ENCODE measurements around the gene OR10P1.

The OR10P1 gene

DNA sequence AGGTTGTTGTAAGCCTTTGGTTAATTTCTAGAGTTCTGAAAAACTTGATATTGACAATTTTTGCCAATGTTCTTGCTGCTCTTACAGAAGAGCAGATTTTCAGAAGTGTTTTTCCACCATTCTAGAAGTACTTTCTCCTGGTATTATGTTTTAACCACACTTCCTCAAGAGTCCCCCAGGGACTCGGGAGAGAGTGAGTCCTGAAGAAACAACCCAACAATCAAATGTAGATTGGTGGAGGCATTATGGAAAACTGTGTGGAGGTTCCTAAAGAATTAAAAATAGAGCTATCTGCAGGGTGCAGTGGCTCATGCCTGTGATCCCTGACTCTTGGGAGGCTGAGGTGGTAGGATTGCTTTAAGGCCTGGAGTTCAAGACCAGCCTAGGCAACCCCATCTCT lies 26.7 kb downstream of the OR10P1 start:
- Histone ChIP-seq H3K9me3 (ENCODE audit: control insufficient read depth, low read length) (no peaks in the 10 kb centered on the region), H3K36me3 (ENCODE audit: control insufficient read depth, insufficient read depth, low read length) (no peaks in the 10 kb centered on the region), H3K27ac (ENCODE audit: insufficient read depth, low read depth, low read length, poor library complexity, severe bottlenecking) (no peak overlapping the region), H3K27me3 (ENCODE audit: control insufficient read depth, insufficient read depth, low read length, poor library complexity, severe bottlenecking) (no peaks in the 10 kb centered on the region), H3K4me1 (ENCODE audit: control insufficient read depth, insufficient read depth, low read length) (no peaks in the 10 kb centered on the region), H3K4me3 (ENCODE audit: insufficient read depth, low read depth, low read length) (no peak overlapping the region)
- WGBS, 2 experiments = 92% methylated on average over 1 of the region's 1 CpG; no CpG with 5 or more reads in 1 of the 2 experiments

- H3K4me1 ChIP-seq (ENCODE audit: control insufficient read depth, insufficient read depth, low read length) = no peaks in the 10 kb centered on the region
- no peak overlapping the region for H3K27ac ChIP-seq (ENCODE audit: insufficient read depth, low read depth, low read length, poor library complexity, severe bottlenecking)
- no peaks in the 10 kb centered on the region for H3K36me3 ChIP-seq (ENCODE audit: control insufficient read depth, insufficient read depth, low read length)
- H3K4me3 ChIP-seq (ENCODE audit: insufficient read depth, low read depth, low read length) = no peak overlapping the region
- H3K9me3 ChIP-seq (ENCODE audit: control insufficient read depth, low read length) = no peaks in the 10 kb centered on the region
- 94% methylated on average over 10 of the region's 10 CpGs for WGBS, 2 experiments
- H3K27me3 ChIP-seq (ENCODE audit: control insufficient read depth, insufficient read depth, low read length, poor library complexity, severe bottlenecking) = no peaks in the 10 kb centered on the region
Measured at GRCh38 chr12:55664826-55665225, 28.1 kb downstream of the OR10P1 start.

GRCh38 chr12:55666508-55666907 lies 29.8 kb downstream of the OR10P1 start:
- Histone ChIP-seq H3K9me3 (ENCODE audit: control insufficient read depth, low read length) (no peaks in the 10 kb centered on the region), H3K4me1 (ENCODE audit: control insufficient read depth, insufficient read depth, low read length) (no peaks in the 10 kb centered on the region), H3K27me3 (ENCODE audit: control insufficient read depth, insufficient read depth, low read length, poor library complexity, severe bottlenecking) (no peaks in the 10 kb centered on the region), H3K36me3 (ENCODE audit: control insufficient read depth, insufficient read depth, low read length) (no peaks in the 10 kb centered on the region), H3K27ac (ENCODE audit: insufficient read depth, low read depth, low read length, poor library complexity, severe bottlenecking) (no peak overlapping the region), H3K4me3 (ENCODE audit: insufficient read depth, low read depth, low read length) (no peak overlapping the region)
- WGBS, 2 experiments = 87% methylated on average over 7 of the region's 7 CpGs

- H3K9me3 ChIP-seq (ENCODE audit: control insufficient read depth, low read length) = no peaks in the 10 kb centered on the region
- no peaks in the 10 kb centered on the region for H3K4me1 ChIP-seq (ENCODE audit: control insufficient read depth, insufficient read depth, low read length)
- H3K27ac ChIP-seq (ENCODE audit: insufficient read depth, low read depth, low read length, poor library complexity, severe bottlenecking) = no peak overlapping the region
- H3K27me3 ChIP-seq (ENCODE audit: control insufficient read depth, insufficient read depth, low read length, poor library complexity, severe bottlenecking) = no peaks in the 10 kb centered on the region
- H3K36me3 ChIP-seq (ENCODE audit: control insufficient read depth, insufficient read depth, low read length) = no peaks in the 10 kb centered on the region
- no peak overlapping the region for H3K4me3 ChIP-seq (ENCODE audit: insufficient read depth, low read depth, low read length)
Measured at GRCh38 chr12:55670276-55670675, 33.6 kb downstream of the OR10P1 start.

DNA sequence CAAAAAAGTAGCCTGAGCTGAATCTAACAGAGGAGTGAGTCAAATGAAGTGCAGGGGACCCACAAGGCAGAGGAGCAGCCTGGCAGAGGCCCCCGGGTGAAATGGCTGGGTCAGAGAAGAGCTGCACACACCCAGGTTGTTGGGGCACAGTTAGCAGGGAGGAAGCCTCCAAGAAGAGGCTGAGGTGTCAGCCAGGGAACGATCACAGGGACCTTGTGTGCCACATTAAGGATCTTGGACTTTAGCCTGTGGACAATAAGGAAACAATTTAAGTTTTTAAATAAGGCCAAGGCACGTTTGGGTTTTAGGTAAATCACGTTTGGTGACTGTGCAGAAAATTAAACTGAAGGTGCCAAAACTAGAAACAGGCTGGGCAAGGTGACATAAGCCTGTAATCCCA lies 35.1 kb downstream of the OR10P1 start:
- no peak overlapping the region for H3K27ac ChIP-seq (ENCODE audit: insufficient read depth, low read depth, low read length, poor library complexity, severe bottlenecking)
- H3K27me3 ChIP-seq (ENCODE audit: control insufficient read depth, insufficient read depth, low read length, poor library complexity, severe bottlenecking) = no peaks in the 10 kb centered on the region
- H3K4me1 ChIP-seq (ENCODE audit: control insufficient read depth, insufficient read depth, low read length) = no peaks in the 10 kb centered on the region
- H3K4me3 ChIP-seq (ENCODE audit: insufficient read depth, low read depth, low read length) = no peak overlapping the region
- no peaks in the 10 kb centered on the region for H3K9me3 ChIP-seq (ENCODE audit: control insufficient read depth, low read length)
- WGBS, 2 experiments = 83 to 85% methylated on average over 4 of the region's 4 CpGs
- no peaks in the 10 kb centered on the region for H3K36me3 ChIP-seq (ENCODE audit: control insufficient read depth, insufficient read depth, low read length)

- Histone ChIP-seq H3K9me3 (ENCODE audit: control insufficient read depth, low read length) (no peaks in the 10 kb centered on the region), H3K27me3 (ENCODE audit: control insufficient read depth, insufficient read depth, low read length, poor library complexity, severe bottlenecking) (no peaks in the 10 kb centered on the region), H3K27ac (ENCODE audit: insufficient read depth, low read depth, low read length, poor library complexity, severe bottlenecking) (no peak overlapping the region), H3K4me1 (ENCODE audit: control insufficient read depth, insufficient read depth, low read length) (no peaks in the 10 kb centered on the region), H3K36me3 (ENCODE audit: control insufficient read depth, insufficient read depth, low read length) (no peaks in the 10 kb centered on the region), H3K4me3 (ENCODE audit: insufficient read depth, low read depth, low read length) (no peak overlapping the region)
Measured at GRCh38 chr12:55673638-55674037, 36.9 kb downstream of the OR10P1 start.

- no peak overlapping the region for H3K4me3 ChIP-seq (ENCODE audit: insufficient read depth, low read depth, low read length)
- H3K36me3 ChIP-seq (ENCODE audit: control insufficient read depth, insufficient read depth, low read length) = no peaks in the 10 kb centered on the region
- 85 to 87% methylated on average over 8 of the region's 8 CpGs for WGBS, 2 experiments
- no peaks in the 10 kb centered on the region for H3K4me1 ChIP-seq (ENCODE audit: control insufficient read depth, insufficient read depth, low read length)
- H3K9me3 ChIP-seq (ENCODE audit: control insufficient read depth, low read length) = no peaks in the 10 kb centered on the region
- no peak overlapping the region for H3K27ac ChIP-seq (ENCODE audit: insufficient read depth, low read depth, low read length, poor library complexity, severe bottlenecking)
- H3K27me3 ChIP-seq (ENCODE audit: control insufficient read depth, insufficient read depth, low read length, poor library complexity, severe bottlenecking) = no peaks in the 10 kb centered on the region
Measured at GRCh38 chr12:55675666-55676065, 39.0 kb downstream of the OR10P1 start.

DNA sequence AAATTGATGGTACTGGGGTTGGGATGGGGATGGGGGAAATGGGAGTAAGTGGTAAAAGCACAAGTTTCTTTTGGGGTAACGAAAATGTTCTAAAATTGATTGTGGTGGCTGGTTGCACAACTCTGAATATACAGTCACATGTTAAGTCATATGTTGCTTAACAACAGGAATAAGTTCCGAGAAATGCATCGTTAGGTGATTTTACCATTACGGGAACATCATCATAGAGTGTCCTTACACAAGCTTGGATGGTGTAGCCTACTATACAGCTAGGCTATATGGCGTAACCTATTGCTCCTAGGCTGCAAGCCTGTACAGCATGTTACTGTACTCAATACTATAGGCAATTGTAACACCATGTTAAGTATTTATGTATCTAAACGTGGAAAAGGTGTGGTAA lies 40.0 kb downstream of the OR10P1 start:
- WGBS, 2 experiments = 92% methylated on average over 5 to 6 of the region's 6 CpGs
- Histone ChIP-seq H3K4me3 (ENCODE audit: insufficient read depth, low read depth, low read length) (no peak overlapping the region), H3K9me3 (ENCODE audit: control insufficient read depth, low read length) (no peaks in the 10 kb centered on the region), H3K4me1 (ENCODE audit: control insufficient read depth, insufficient read depth, low read length) (no peaks in the 10 kb centered on the region), H3K36me3 (ENCODE audit: control insufficient read depth, insufficient read depth, low read length) (no peaks in the 10 kb centered on the region), H3K27ac (ENCODE audit: insufficient read depth, low read depth, low read length, poor library complexity, severe bottlenecking) (no peak overlapping the region), H3K27me3 (ENCODE audit: control insufficient read depth, insufficient read depth, low read length, poor library complexity, severe bottlenecking) (no peaks in the 10 kb centered on the region)

DNA sequence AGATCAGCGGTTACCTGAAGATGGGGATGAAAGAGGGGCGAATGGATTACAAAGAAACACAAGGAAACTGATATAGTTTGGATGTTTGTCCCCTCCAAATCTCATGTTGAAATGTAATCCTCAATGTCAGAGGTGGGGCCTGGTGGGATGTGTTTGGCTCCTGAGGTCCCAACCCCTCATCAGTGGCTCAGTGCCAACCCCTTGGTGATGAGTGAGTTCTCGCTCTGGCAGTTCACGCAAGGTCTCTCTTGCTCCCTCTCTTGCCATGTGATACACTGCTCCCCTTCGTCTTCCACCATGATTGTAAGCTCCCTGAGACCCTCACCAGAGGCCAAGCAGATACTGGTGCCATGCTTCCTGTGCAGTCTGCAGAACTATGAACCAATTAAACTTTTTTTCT lies 43.0 kb downstream of the OR10P1 start:
- 91 to 93% methylated on average over 5 of the region's 5 CpGs for WGBS, 2 experiments
- Histone ChIP-seq H3K9me3 (ENCODE audit: control insufficient read depth, low read length) (no peaks in the 10 kb centered on the region), H3K27me3 (ENCODE audit: control insufficient read depth, insufficient read depth, low read length, poor library complexity, severe bottlenecking) (no peaks in the 10 kb centered on the region), H3K4me3 (ENCODE audit: insufficient read depth, low read depth, low read length) (no peak overlapping the region), H3K4me1 (ENCODE audit: control insufficient read depth, insufficient read depth, low read length) (peaks cover 4% of the 10 kb centered on the region), H3K36me3 (ENCODE audit: control insufficient read depth, insufficient read depth, low read length) (no peaks in the 10 kb centered on the region), H3K27ac (ENCODE audit: insufficient read depth, low read depth, low read length, poor library complexity, severe bottlenecking) (no peak overlapping the region)

- no peaks in the 10 kb centered on the region for H3K36me3 ChIP-seq (ENCODE audit: control insufficient read depth, insufficient read depth, low read length)
- WGBS, 2 experiments = 41 to 46% methylated on average over 17 of the region's 17 CpGs
Measured at GRCh38 chr12:55681142-55682077, 44.7 kb downstream of the OR10P1 start.

More at GRCh38 chr12:55681142-55682077, 44.7 kb downstream of the OR10P1 start:
- H3K4me1 ChIP-seq (ENCODE audit: control insufficient read depth, insufficient read depth, low read length) = peaks cover 4% of the 10 kb centered on the region
- no peaks in the 10 kb centered on the region for H3K27me3 ChIP-seq (ENCODE audit: control insufficient read depth, insufficient read depth, low read length, poor library complexity, severe bottlenecking)
- no peaks in the 10 kb centered on the region for H3K9me3 ChIP-seq (ENCODE audit: control insufficient read depth, low read length)
- H3K27ac ChIP-seq (ENCODE audit: insufficient read depth, low read depth, low read length, poor library complexity, severe bottlenecking) = no peak overlapping the region
- no peak overlapping the region for H3K4me3 ChIP-seq (ENCODE audit: insufficient read depth, low read depth, low read length)
